ENCODE results near the gene SERPINE1.

The SERPINE1 gene

GRCh38 chr7:101115215-101115614 lies 11.7 kb upstream of the SERPINE1 start:
- no peaks in the 10 kb centered on the region for H4K20me1 ChIP-seq (ENCODE audit: insufficient read depth, low read length)
- H3K9ac ChIP-seq (ENCODE audit: low read depth, low read length): no peak overlapping the region
- H2AFZ ChIP-seq (ENCODE audit: low read depth, low read length): no peak overlapping the region
- H3K79me2 ChIP-seq (ENCODE audit: insufficient read depth, low read length): no peaks in the 10 kb centered on the region
- no peak overlapping the region for H3K4me3 ChIP-seq (ENCODE audit: low read depth in 1 of 2, low read length in 2 of 2)
- no peak overlapping the region for H3K27ac ChIP-seq (ENCODE audit: low read length)
- H3K9me3 ChIP-seq (ENCODE audit: insufficient read depth, low read length, severe bottlenecking): no peaks in the 10 kb centered on the region
- no peak for ATAC-seq (ENCODE audit: insufficient read depth, low read depth)
- no peak for DNase-seq
- no peaks in the 10 kb centered on the region for H3K27me3 ChIP-seq (ENCODE audit: insufficient read depth, low read length, poor library complexity)
- H3K4me2 ChIP-seq (ENCODE audit: insufficient read depth, low read length): no peak overlapping the region
- no peak for TF ChIP-seq CTCF (IDR thresholded peaks at IDR 0.05; ENCODE audit: borderline replicate concordance, extremely low read depth, low read length, poor library complexity, severe bottlenecking)
- TF ChIP-seq EZH2 (IDR thresholded peaks at IDR 0.05; ENCODE audit: borderline replicate concordance, low read depth, low read length, severe bottlenecking): no peak
- no peaks in the 10 kb centered on the region for H3K4me1 ChIP-seq (ENCODE audit: insufficient read depth, low read length)
- H3K36me3 ChIP-seq (ENCODE audit: insufficient read depth, low read length): no peaks in the 10 kb centered on the region

- Histone ChIP-seq H4K20me1 (ENCODE audit: insufficient read depth, low read length) (no peaks in the 10 kb centered on the region), H3K36me3 (ENCODE audit: insufficient read depth, low read length) (no peaks in the 10 kb centered on the region), H3K4me2 (ENCODE audit: insufficient read depth, low read length) (no peak overlapping the region), H3K79me2 (ENCODE audit: insufficient read depth, low read length) (no peaks in the 10 kb centered on the region), H3K4me1 (ENCODE audit: insufficient read depth, low read length) (no peaks in the 10 kb centered on the region), H3K9me3 (ENCODE audit: insufficient read depth, low read length, severe bottlenecking) (no peaks in the 10 kb centered on the region), H3K27ac (ENCODE audit: low read length) (no peak overlapping the region), H3K4me3 (ENCODE audit: low read depth in 1 of 2, low read length in 2 of 2) (no peak overlapping the region), H3K27me3 (ENCODE audit: insufficient read depth, low read length, poor library complexity) (no peaks in the 10 kb centered on the region), H2AFZ (ENCODE audit: low read depth, low read length) (no peak overlapping the region), H3K9ac (ENCODE audit: low read depth, low read length) (no peak overlapping the region)
- no peak for TF ChIP-seq EZH2 (IDR thresholded peaks at IDR 0.05; ENCODE audit: borderline replicate concordance, low read depth, low read length, severe bottlenecking)
- TF ChIP-seq CTCF (IDR thresholded peaks at IDR 0.05; ENCODE audit: borderline replicate concordance, extremely low read depth, low read length, poor library complexity, severe bottlenecking): no peak
- ATAC-seq (ENCODE audit: insufficient read depth, low read depth): no peak
- DNase-seq: no peak
These were observed 10.0 kb upstream of the SERPINE1 start for GRCh38 chr7:101116898-101117297.

- DNase-seq (no peak), ATAC-seq (ENCODE audit: insufficient read depth, low read depth) (no peak)
- Histone ChIP-seq H3K27ac (ENCODE audit: low read length) (no peak overlapping the region), H3K4me3 (ENCODE audit: low read depth in 1 of 2, low read length in 2 of 2) (no peak overlapping the region), H3K9me3 (ENCODE audit: insufficient read depth, low read length, severe bottlenecking) (no peaks in the 10 kb centered on the region), H3K27me3 (ENCODE audit: insufficient read depth, low read length, poor library complexity) (no peaks in the 10 kb centered on the region), H3K4me1 (ENCODE audit: insufficient read depth, low read length) (no peaks in the 10 kb centered on the region), H4K20me1 (ENCODE audit: insufficient read depth, low read length) (no peaks in the 10 kb centered on the region), H3K9ac (ENCODE audit: low read depth, low read length) (no peak overlapping the region), H3K36me3 (ENCODE audit: insufficient read depth, low read length) (no peaks in the 10 kb centered on the region), H3K79me2 (ENCODE audit: insufficient read depth, low read length) (no peaks in the 10 kb centered on the region), H3K4me2 (ENCODE audit: insufficient read depth, low read length) (no peak overlapping the region), H2AFZ (ENCODE audit: low read depth, low read length) (no peak overlapping the region)
- TF ChIP-seq EZH2 (IDR thresholded peaks at IDR 0.05; ENCODE audit: borderline replicate concordance, low read depth, low read length, severe bottlenecking): no peak
- no peak for TF ChIP-seq CTCF (IDR thresholded peaks at IDR 0.05; ENCODE audit: borderline replicate concordance, extremely low read depth, low read length, poor library complexity, severe bottlenecking)
These were observed 8.0 kb upstream of the SERPINE1 start for GRCh38 chr7:101118856-101119255.

- Histone ChIP-seq H3K27me3 (ENCODE audit: insufficient read depth, low read length, poor library complexity) (no peaks in the 10 kb centered on the region), H3K27ac (ENCODE audit: low read length) (no peak overlapping the region), H2AFZ (ENCODE audit: low read depth, low read length) (no peak overlapping the region), H4K20me1 (ENCODE audit: insufficient read depth, low read length) (0 out of 2 replicates have a peak, but pooled peaks cover 2% of the 10 kb centered on the region), H3K4me2 (ENCODE audit: insufficient read depth, low read length) (no peak overlapping the region), H3K9ac (ENCODE audit: low read depth, low read length) (no peak overlapping the region), H3K4me1 (ENCODE audit: insufficient read depth, low read length) (peaks cover 9% of the 10 kb centered on the region), H3K4me3 (ENCODE audit: low read depth in 1 of 2, low read length in 2 of 2) (no peak overlapping the region), H3K9me3 (ENCODE audit: insufficient read depth, low read length, severe bottlenecking) (no peaks in the 10 kb centered on the region), H3K36me3 (ENCODE audit: insufficient read depth, low read length) (no peaks in the 10 kb centered on the region), H3K79me2 (ENCODE audit: insufficient read depth, low read length) (no peaks in the 10 kb centered on the region)
- TF ChIP-seq CTCF (IDR thresholded peaks at IDR 0.05; ENCODE audit: borderline replicate concordance, extremely low read depth, low read length, poor library complexity, severe bottlenecking) (no peak), EZH2 (IDR thresholded peaks at IDR 0.05; ENCODE audit: borderline replicate concordance, low read depth, low read length, severe bottlenecking) (no peak)
- DNase-seq: no peak
- no peak for ATAC-seq (ENCODE audit: insufficient read depth, low read depth)
These were observed 7.0 kb upstream of the SERPINE1 start for GRCh38 chr7:101119876-101120275.
